OCI-LY3 (cell line): ENCODE measurements around the gene FZR1.

Experiments used
- EZH2phosphoT487 ChIP-seq: fragments of 200-600 bp; shearing (Covaris generic); IDR thresholded peaks from 2 replicates; pipeline ENCODE4 v1.6.1; 2018; ENCODE audit warnings: antibody characterized with exemption, mixed run types, low read depth
- TF ChIP-seq, protein P1 (sequence below): fragments of 200-600, 300-600 bp; sonication (generic); IDR thresholded peaks from 2 replicates; pipeline ENCODE4 v1.5.1; 2014; ENCODE audit warnings: antibody characterized with exemption, low read length, low read depth

DNA sequence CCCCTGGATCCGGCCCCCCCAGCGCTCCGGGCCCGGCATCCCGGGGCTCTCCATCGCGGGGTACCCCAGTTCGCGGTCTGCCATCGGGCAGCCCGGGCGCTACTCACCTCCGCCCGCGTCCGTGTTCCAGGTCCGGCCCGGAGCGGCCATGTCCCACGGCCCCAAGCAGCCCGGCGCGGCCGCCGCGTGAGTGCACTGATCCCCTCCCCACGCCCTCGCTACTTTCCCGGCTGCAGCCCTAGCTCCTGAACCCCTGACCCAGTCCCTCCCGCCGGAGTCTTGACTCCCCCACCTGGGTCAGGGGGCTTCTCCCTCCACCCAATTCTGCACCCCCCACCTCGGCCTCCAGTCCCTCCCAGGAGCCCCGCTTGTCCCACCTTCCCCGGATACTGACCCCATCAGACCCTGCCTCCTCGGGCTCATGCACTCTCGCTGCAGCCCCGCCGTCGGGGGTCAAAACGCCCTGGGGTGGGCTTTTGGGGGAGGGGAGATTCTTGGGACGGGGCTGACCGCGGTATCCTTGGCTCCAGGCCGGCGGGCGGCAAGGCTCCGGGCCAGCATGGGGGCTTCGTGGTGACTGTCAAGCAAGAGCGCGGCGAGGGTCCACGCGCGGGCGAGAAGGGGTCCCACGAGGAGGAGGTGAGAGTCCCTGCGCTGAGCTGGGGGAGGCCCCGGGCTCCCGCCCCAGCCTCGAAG is 67.2 kb downstream of the FZR1 start:
- TF ChIP-seq, protein P1, sequence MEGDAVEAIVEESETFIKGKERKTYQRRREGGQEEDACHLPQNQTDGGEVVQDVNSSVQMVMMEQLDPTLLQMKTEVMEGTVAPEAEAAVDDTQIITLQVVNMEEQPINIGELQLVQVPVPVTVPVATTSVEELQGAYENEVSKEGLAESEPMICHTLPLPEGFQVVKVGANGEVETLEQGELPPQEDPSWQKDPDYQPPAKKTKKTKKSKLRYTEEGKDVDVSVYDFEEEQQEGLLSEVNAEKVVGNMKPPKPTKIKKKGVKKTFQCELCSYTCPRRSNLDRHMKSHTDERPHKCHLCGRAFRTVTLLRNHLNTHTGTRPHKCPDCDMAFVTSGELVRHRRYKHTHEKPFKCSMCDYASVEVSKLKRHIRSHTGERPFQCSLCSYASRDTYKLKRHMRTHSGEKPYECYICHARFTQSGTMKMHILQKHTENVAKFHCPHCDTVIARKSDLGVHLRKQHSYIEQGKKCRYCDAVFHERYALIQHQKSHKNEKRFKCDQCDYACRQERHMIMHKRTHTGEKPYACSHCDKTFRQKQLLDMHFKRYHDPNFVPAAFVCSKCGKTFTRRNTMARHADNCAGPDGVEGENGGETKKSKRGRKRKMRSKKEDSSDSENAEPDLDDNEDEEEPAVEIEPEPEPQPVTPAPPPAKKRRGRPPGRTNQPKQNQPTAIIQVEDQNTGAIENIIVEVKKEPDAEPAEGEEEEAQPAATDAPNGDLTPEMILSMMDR, result no peak
- TF ChIP-seq EZH2phosphoT487, result no peak
